HEK293T (cell line): Measurements from ENCODE around the gene ZNF653.

Experiments used
- ARNT ChIP-seq: fragments of 450-650 bp; IDR thresholded peaks from 2 replicates; pipeline ENCODE4 v1.6.1; 2017; ENCODE audit warnings: mild to moderate bottlenecking
- BHLHE40 ChIP-seq: fragments of 450-650 bp; IDR thresholded peaks from 2 replicates; pipeline ENCODE4 v1.6.1; 2016; ENCODE audit warnings: mild to moderate bottlenecking, moderate library complexity, borderline replicate concordance
- ELF4 ChIP-seq: fragments of 450-650 bp; IDR thresholded peaks from 2 replicates; pipeline ENCODE4 v1.6.1; 2017; ENCODE audit warnings: antibody characterized with exemption
- FOXA1 ChIP-seq: fragments of 450-650 bp; IDR thresholded peaks from 2 replicates; pipeline ENCODE4 v1.6.1; 2016; ENCODE audit warnings: mild to moderate bottlenecking
- FOXK2 ChIP-seq: fragments of 450-650 bp; IDR thresholded peaks from 2 replicates; pipeline ENCODE4 v1.6.1; 2016; ENCODE audit warnings: mild to moderate bottlenecking
- FOXM1 ChIP-seq: fragments of 450-650 bp; IDR thresholded peaks from 2 replicates; pipeline ENCODE4 v1.6.1; 2017; ENCODE audit warnings: mild to moderate bottlenecking, borderline replicate concordance
- HDGF ChIP-seq: fragments of 450-650 bp; IDR thresholded peaks from 2 replicates; pipeline ENCODE4 v1.6.1; 2017; ENCODE audit warnings: antibody characterized with exemption, borderline replicate concordance
- LEF1 ChIP-seq: fragments of 450-650 bp; IDR thresholded peaks from 2 replicates; pipeline ENCODE4 v1.6.1; 2017; ENCODE audit warnings: mild to moderate bottlenecking, borderline replicate concordance
- NFRKB ChIP-seq: fragments of 450-650 bp; IDR thresholded peaks from 2 replicates; pipeline ENCODE4 v1.6.1; 2016; ENCODE audit warnings: mild to moderate bottlenecking, moderate library complexity
- PKNOX1 ChIP-seq: fragments of 450-650 bp; IDR thresholded peaks from 2 replicates; pipeline ENCODE4 v1.6.1; 2016
- SP1 ChIP-seq: fragments of 450-650 bp; IDR thresholded peaks from 2 replicates; pipeline ENCODE4 v1.6.1; 2017
- SUZ12 ChIP-seq: fragments of 450-650 bp; IDR thresholded peaks from 2 replicates; pipeline ENCODE4 v1.6.1; 2016; ENCODE audit warnings: mild to moderate bottlenecking
- TARDBP ChIP-seq: fragments of 450-650 bp; IDR thresholded peaks from 2 replicates; pipeline ENCODE4 v1.6.1; 2016
- ZNF384 ChIP-seq: fragments of 450-650 bp; IDR thresholded peaks from 2 replicates; pipeline ENCODE4 v1.6.1; 2016

GRCh38 chr19:11550265-11550664 lies 44.6 kb upstream of the ZNF653 start:
- TF ChIP-seq ARNT (no peak), SP1 (no peak), TARDBP (no peak), FOXK2 (no peak), HDGF (no peak), SUZ12 (no peak), ZNF384 (no peak), FOXM1 (no peak), BHLHE40 (no peak), NFRKB (no peak), ELF4 (no peak), FOXA1 (no peak), PKNOX1 (no peak), LEF1 (no peak)
